HG03097 (cell line): Measurements from ENCODE around the gene KCNIP4.
"Not testable (repeated sequence)": the region's sequence is repeated elsewhere in the genome, so short reads cannot be mapped to it uniquely, and the experiment has no call there.

Experiments used
- ATAC-seq: cut with Tn5 transposase; IDR thresholded peaks from one replicate; pipeline ENCODE4 v1.9.1; 2021; ENCODE audit not compliant: unreplicated experiment, low FRiP score

Gene KCNIP4

DNA sequence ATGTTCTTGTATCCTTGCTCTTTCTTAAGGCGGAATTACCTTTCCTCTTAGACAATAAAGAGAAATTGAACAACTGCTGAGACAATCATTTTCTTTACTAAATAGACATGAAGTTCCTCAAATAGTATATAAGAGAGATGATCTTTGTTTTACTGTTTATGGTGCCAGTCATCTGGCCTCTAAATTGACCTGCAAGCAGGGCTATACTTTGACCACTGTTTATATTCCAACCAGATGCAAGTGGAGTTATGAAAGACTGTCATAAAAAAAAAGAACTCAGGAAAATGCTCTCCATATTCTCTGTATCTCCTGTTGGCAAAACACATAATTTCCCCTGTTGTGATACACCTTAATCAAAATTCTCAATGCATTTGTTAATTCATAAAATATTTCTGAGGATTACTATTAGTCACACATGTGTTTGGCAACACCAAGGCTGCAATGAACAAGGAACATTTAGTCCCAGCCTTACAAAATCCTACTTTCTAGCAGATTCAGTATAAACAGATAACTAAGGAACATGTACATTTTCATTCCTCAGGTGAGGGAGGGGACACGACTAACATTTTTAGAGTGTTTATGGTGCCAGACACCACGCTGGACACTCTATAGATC lies 562.3 kb downstream of the KCNIP4 start:
- no peak for ATAC-seq

DNA sequence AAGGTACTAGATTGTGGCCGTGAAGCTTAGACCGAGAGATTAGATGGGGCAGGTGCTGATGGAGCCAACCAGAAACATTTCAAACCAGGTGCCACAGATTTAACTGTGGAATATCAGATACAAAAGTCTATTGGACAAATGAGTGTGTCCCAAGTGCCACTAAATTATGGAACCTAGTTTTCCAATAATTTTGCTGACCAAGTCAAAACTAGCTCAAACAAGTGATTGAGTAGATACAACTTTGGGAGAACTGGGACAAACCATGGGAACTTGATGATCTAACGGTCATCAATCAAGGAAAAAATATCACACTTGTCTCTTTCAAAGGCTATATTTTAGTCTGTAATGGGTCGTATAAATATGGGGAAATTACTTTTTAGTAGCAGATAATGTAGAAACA lies 562.9 kb downstream of the KCNIP4 start:
- no peak for ATAC-seq

DNA sequence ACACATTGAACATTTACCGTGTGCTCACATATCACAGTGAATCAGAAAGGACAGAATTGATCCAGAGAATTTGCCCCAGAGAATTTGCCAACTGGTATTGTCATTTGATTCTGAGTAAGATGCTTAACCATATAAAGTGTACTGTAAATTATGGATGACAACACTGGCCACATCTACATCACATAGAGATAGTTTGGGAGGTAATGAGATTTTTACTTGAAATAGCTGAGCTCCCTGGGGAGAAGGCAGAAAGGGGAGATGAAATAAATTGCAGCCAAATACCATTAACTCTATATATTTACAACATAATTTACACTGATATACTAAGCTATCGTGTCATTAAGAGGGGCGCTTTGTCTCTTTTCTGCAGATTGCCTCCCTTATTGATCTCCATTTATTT lies 564.0 kb downstream of the KCNIP4 start:
- no peak for ATAC-seq

DNA sequence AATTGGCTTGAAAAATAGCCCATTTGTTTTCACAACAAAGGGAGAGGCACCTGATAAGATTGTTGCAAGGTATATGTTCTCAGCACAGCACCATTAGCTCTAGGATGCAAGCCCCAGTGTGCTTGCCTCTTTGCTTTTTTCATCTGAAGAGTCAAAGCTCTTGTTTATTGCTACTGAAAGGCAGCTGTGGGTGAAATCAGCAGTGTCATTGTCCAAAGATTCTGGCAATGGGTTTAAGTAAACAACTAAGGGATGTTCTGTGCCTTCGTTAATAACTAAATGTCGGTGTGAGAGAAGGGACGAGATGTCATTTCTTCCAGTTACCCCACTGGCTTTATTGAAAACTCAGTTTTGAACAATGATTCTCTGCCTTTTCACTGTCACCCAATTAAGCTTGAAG lies 567.7 kb downstream of the KCNIP4 start:
- ATAC-seq: no peak

DNA sequence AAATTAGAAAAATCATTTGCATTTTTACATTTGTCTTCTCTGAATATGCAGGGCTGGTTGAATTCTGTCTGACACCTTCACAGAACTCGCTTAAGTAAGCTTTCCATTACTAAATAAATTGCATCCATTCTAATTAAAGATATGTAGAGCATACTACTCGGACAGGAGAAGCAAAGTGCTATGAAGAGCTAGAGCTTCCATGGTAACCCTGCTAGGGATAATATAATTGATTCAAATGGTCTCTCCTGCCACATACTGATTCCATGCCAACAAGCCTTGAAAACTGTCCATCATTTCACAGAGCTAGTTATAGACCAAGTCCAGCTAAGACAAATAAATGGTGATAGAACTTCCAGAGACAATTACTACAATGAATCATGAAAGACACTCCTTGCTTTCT lies 571.5 kb downstream of the KCNIP4 start:
- no peak for ATAC-seq

DNA sequence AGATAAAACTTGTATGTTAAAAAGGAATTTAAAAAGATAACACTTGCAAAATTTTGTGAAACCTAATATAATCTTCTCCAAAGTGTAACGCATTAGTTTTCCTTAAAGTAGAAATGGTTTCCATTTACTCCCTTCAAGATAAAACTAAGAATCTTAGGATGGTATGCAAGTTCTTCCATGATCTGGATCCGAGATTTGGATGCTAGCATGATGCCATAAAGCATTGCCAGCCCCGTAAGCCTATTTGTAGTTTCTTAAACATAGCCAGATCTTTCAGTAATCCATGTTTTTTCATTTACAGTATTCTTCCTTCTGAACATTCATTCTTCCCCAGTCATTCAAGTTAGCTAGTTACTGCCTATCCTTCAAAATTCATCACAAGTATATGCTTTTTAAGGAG lies 572.4 kb downstream of the KCNIP4 start:
- no peak for ATAC-seq

DNA sequence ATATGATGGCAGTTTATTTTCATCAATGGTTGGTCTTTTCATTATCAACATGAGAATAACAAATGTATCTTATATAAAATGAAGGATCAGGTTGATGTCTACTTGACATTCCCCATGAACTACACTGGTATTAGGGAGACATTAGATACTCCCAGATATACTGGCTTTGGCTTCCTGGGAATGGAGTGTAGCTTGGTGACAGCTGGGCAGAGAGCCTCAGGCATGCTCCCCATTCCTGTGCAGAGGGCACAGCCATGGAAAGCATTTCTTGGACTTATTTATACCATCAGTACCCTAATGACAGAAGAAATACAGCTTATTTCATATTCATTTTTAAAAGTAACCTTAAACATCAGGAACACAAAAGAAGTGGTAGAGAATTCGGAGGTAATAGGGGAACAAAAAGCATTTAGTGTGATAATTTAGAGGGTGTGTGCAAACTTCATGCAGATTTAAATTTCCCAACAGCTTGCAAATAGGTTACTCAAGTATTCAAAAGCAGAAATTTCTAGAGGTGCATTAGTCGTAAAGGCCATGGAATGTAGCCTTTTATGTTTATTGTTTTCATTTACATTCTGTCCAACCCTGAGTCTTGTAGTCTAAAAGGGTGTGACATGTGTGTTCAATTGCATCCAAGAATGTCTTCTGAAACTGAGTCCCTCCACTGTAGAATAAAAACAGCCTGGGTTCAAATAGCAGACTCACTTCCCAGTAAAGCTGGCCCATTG lies 573.8 kb downstream of the KCNIP4 start:
- no peak for ATAC-seq

DNA sequence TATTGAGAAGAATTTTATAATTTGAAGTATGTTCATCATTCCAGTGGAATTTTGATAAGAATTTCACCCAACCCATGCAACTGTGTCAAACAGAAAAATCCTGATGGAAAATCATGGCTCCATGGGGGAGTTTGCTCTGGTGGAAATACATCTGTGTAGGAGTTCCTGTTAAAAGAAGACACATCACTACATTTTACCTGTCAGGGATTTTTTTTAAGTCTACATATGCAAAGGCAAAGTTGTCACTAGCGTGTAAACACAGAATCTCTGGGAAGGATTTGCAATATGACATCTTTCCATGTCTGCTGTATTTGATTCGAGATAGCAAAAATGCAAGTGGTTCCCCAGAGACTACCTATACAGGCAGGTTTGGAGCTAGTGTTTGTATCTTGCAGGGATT lies 581.0 kb downstream of the KCNIP4 start:
- ATAC-seq: no peak

DNA sequence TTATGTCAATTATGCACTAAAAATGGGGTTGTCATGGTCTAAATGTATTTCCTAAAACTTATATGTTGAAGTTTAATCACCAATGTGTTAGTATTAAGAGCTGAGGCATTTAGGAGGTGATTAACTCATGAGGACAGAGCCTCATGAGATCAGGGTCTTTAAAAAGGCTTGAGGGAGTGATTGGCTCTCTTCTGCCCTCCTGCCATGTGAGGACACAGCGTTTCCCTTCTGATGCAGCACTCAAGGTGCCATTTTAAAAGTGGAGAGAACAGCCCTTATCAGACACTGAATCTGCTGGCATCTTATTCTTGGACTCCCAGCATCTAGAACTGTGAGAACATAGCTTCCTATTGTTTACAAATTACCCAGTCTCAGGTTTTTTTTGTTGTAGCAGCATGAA lies 581.7 kb downstream of the KCNIP4 start:
- no peak for ATAC-seq

DNA sequence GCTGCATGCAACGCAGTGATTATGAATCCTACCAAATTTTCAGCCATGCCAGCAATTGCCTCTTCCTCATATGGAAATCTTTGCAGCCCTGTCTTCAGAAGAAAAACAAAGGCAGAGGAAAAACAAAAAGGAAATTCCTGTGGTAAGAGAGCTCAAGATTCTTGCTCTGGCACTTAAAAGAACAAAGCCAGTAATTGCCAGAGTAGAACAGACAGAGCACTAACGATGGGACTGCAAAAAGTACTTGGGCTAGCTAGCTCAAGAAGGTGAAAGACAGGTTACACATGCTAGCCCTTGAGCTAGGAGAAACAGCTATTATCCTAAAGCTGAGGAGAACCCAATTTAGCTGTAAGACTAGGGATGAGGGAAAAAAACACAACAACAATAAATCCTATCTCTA lies 582.3 kb downstream of the KCNIP4 start:
- ATAC-seq: no peak

DNA sequence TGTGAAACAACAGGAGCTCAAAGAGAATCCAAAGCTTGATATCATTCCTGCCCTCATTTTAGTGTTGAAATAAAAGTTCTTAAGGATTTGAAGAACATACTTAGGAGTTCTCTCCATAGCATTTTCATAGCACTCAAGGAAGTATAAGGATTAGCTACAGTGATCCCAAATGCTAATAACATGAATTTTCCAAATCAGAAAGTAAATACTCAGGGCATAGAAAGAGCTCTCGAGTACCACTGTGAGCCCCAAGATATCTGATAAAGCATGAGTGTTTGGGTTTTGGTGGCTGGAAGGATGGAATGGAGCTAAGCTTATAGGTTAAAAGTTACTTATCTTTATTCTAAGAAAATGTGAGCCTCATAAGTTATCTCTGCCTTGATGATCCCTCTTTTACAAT lies 584.9 kb downstream of the KCNIP4 start:
- no peak for ATAC-seq

DNA sequence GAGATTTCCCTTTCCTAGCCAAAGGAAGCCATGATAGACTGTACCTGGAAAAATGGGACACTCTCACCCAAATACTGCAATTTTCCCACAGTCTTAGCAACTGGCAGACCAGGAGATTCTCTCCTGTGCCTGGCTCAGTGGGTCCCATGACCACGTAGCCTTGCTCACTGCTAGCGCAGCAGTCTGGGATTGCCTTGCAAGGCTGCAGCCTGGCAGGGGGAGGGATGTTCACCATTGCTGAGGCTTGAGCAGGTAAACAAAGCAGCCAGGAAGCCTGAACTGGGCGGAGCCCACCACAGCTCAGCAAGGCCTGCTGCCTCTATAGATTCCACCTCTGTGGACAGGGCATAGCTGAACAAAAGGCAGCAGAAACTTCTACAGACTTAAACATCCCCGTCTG lies 596.2 kb downstream of the KCNIP4 start:
- ATAC-seq: not testable (repeated sequence)

DNA sequence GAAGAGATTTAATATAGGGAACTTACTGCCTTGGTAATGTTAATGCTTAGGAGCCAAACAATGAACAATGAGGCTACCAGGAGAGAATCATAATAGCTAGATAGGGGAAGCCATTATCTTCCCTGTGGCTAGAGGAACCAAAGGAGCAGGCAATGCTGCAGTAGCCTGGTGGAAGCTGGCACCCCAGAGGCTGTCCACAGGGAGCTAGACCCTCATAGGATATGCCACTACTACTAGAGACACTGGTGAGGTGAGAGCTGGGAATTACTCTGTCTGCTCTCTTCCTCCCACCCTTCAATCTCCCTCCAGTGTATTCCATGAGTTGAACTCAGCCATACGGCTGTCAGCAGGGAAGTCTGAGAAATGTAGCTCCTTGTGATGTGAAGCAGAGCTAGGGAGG lies 601.4 kb downstream of the KCNIP4 start:
- ATAC-seq: no peak

DNA sequence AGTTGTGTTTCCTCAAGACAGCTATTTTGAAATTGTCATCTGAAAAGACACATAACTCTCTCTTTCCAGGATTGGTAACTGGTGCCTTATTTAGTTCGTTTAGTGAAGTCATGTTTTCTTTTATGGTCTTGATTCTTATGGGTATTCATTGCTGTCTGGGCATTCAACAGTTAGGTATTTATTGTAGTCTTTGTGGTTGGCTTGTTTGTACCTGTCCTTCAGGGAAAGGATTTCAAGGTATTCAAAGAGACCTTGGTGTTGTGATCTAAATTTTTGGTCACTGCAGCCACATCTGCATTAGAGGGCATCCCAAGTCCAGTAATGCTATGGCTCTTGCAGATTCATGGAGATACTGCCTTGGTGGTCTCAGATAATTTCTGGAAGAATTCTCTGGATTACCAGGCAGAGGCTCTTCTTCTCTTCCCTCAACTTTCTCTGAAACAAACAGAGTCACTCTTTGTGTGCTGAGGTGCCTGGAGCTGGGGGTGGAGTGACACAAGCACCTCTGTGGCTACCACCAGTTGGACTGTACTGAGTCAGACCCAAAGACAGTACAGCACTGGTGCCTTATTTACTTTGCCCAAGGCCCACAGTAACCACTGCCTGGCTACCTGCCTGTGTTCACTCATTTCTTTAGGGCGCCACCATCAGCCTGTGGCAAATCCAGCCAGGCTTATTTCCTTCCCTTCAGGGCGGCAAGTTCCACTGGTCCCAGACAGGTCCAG lies 620.4 kb downstream of the KCNIP4 start:
- no peak for ATAC-seq

DNA sequence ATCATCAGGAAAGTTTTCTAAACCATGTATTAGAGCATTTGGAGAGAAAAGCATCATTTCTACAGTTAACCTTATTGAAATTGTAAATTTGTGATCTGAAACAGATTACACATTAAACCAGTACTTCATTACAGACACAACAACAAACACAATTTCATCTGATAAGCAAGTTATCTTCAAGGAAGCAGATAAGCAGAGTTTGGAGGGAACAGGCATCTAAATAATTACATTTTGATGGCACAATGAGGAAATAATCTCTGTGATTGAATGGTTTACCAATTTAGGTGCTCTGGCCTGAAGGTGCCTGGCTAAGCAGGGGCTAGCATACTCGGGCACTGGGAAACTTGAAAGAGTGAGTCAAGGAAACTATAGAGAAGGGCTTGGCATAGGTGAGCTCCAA lies 628.5 kb downstream of the KCNIP4 start:
- no peak for ATAC-seq

DNA sequence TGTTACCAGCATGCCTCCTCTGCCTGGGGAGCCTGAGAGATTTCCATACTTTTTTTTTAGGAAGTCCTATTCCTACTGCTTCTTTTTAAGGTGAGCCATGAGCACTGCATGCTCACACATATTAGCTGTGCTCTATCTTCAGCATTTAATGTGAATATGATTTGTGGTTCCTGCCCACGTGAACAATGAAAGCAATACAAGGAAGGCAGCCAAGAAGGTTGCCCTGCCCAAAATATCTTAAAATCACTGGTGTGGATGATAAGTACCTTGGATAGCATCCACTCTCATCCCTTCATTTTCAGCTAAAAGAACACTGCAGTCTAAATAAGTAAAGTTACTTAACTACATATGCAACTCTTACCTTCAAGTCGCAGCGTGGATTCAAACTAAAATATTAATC lies 640.9 kb downstream of the KCNIP4 start:
- ATAC-seq: no peak

DNA sequence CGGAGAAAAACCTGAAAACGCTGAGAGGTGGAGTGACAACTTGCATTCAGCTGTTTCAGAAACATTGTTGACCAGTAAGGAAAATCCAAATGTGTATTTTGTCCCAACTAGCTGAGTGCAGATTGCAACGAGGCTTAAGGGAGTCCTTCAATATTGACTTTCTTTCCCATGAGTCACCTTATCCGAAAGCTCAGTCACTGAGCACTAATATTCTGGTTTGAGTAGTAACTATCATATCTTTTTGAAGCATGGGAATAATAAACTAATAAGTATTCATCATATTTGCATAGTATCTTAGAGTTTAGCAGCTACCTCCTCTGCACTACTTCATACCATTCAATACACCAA lies 644.1 kb downstream of the KCNIP4 start:
- ATAC-seq: no peak

DNA sequence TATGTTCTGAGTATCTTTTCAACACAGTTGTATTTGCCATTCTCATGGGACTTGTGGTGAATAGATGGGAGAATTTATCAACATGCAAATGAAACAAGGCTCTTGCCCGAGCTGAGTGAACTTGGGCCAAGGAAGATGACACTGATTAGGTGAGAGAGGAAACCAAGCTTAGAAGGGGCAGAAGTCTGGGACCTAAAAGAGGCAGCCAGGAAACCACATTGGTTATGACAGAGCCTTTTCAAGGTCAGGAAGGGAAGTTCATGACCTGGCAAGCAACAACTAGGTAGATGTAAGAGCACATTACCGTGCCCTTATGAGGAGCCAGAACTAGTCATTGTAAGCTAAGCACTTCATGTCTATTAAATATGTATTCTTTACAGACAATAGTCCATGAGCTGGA lies 658.0 kb downstream of the KCNIP4 start:
- no peak for ATAC-seq

DNA sequence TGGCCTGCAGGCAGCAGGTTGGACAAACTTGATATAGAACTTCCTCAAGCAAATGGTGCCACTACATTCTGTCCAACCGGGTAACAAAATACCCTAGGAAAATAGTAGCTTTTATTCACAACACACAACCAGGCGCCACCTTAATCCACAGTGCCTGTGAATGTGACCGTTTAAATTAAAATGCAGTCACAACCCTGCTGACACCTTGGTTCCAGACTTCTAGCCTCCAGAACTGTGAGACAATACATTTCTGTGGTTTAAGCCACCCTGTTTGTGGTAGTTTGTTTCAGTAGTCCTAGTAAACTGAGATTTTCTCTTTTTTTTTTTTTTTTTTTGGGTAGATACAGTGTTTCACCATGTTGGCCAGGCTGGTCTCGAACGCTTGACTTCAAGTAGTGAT lies 672.5 kb downstream of the KCNIP4 start:
- no peak for ATAC-seq

DNA sequence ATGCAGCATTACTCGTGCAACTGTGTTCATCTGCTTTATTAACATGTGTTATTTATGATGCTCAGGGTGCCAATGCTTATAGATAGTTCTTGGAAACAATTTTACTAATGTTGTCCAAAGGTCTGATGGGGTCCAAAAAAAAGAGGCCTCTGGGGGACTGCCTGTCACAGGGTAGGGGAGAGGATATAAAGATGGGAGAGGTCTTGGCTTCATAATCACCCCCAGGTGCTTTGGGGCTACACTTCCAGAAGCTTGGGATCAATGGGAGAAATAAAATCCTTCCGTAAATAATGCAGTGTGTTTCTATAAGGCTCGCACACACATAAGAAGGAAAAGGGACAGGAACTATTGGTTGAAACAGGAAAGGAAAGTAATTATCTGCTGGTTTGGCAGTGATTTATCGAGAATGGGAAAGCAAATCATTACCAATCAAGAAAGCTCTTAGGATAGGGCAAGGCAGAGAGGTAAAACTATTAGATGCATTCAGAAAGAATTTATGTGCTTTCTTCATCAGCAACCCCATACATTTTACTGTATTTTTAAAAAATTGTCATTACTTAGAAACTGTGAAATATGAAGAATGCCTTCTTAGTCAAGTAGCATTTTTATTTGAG lies 677.0 kb downstream of the KCNIP4 start:
- no peak for ATAC-seq

DNA sequence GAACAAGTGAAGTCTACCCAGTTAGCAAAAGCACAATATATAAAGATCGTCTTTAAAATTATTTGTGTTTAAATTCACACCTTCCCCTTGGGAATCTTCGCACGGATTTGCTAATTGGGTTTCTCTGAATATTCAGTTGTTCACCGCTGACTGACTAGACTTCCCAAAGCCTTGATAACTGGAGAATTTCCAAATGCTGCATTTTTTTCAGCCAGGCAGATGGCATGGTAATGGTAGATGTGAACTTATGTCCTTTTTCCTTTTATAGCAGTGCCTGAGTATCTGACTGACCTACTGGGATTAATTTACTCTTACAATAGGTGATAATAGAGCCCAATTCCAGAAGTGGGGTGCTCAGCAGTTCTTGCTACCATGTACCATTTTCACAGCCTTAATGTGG lies 700.2 kb downstream of the KCNIP4 start:
- no peak for ATAC-seq

DNA sequence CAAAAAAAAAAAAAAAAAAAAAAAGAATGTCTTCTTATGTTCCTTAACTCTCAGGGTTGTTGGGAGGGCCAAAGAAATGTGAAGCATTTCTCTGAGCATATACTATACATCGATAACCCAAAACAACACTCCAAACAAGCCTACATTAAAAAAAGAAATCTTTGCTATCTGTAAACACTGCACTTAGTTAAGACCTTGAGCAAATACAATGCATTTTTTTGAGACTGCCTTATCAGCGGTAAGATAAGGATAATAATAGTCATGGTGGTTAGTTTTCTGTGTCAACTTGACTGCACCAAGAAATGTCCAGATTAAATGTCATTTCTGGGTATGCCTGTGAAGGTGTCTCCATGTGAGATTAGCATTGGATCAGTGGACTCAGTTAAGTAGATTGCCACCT lies 706.4 kb downstream of the KCNIP4 start:
- no peak for ATAC-seq
